MG63 (cell line): ENCODE results near the gene FZD1. TPM values are rescaled to one million over a fixed set of nuclear protein-coding genes. Genes with fewer than 3 reads are reported as not detected.

ENCODE experiments used
- DNase-seq: peaks from one replicate; pipeline ENCODE4 v3.0.0-alpha.2; 2020
- H3K27me3 ChIP-seq: fragments of 250-450 bp; sonication (Bioruptor Pico); 2 replicates; pipeline ENCODE4 v1.5.1; 2020; ENCODE audit warnings: mild to moderate bottlenecking, moderate library complexity
- H3K36me3 ChIP-seq: fragments of 250-450 bp; sonication (Bioruptor Pico); 2 replicates; pipeline ENCODE4 v1.5.1; 2020; ENCODE audit warnings: mild to moderate bottlenecking, moderate library complexity
- H3K4me3 ChIP-seq: fragments of 250-450 bp; sonication (Bioruptor Pico); 2 replicates; pipeline ENCODE4 v1.5.1; 2020; ENCODE audit warnings: mild to moderate bottlenecking, moderate library complexity
- H3K9me3 ChIP-seq: fragments of 250-450 bp; sonication (Bioruptor Pico); 2 replicates; pipeline ENCODE4 v1.5.1; 2020; ENCODE audit warnings: mild to moderate bottlenecking, moderate library complexity
- total RNA-seq: library from RNA; depleted of rRNA; stranded (reverse); fragments of >200 nt; shearing (Covaris generic); gene quantifications from 2 replicates; pipeline ENCODE4 v1.2.3, GENCODE V29; 2014; ENCODE audit warnings: low replicate concordance

The FZD1 gene
- total RNA-seq, 1 experiment from 2014 or later = 3.9 TPM

DNA sequence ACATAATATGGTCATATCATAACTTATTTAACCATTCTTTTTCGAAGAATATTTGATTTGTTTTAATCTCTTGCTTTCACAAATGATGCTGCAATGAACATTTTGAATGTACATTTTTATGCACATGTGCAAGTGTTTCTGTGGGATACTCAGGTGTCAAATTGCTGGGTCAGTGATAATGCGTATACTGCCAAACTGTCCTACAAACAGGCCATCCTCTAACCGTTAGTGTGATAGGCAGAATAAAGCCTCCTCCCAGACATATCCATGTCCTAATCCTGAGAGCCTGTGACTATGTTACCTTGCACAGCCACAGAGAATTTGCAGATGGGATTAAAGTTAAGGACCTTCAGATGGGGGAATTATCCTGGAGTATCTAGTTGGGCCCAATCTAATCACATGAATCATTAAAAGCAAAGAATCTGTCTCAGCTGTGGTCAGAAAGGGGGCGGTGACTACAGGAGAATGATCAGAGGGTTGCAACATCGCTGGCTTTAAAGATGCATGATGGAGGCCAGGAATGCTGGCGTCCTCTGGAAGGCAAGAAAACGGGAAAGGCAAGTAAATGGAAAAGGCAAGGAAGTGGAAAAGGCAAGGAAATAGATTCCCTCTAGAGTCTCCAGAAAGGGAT is 46.7 kb downstream of the FZD1 start:
- no peak for DNase-seq
- Histone ChIP-seq H3K4me3 (no peak overlapping the region), H3K9me3 (0 out of 2 replicates have a peak, but pooled peaks cover 2% of the 10 kb centered on the region), H3K27me3 (no peaks in the 10 kb centered on the region), H3K36me3 (no peaks in the 10 kb centered on the region)

- H3K4me3 ChIP-seq = no peak overlapping the region
- no peak for DNase-seq
- no peaks in the 10 kb centered on the region for H3K36me3 ChIP-seq
- H3K9me3 ChIP-seq = 0 out of 2 replicates have a peak, but pooled peaks cover 2% of the 10 kb centered on the region
- no peaks in the 10 kb centered on the region for H3K27me3 ChIP-seq
Observed at GRCh38 chr7:91311839-91312238, 47.6 kb downstream of the FZD1 start.

DNA sequence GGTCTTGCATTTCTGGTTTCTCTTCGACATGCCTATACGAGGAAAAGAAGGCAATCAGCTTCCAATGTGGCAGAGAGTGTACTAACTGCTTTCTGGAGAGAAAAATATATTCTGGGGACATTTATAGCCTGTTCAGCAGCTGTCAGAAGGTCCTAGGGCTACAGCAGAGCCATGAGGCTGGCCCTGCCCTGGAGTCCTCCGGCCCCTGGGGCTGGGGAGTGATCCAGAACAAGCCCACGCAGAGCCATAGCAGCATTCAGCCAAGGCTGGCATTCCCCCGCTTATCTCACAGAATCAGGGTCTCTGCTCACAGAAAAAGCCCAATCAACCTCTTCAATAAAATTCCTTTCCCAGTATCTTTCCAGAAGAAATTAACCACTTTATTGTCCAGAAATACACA is 48.9 kb downstream of the FZD1 start:
- no peak for DNase-seq
- no peaks in the 10 kb centered on the region for H3K27me3 ChIP-seq
- H3K36me3 ChIP-seq = no peaks in the 10 kb centered on the region
- H3K4me3 ChIP-seq = no peak overlapping the region
- H3K9me3 ChIP-seq = no peaks in the 10 kb centered on the region

GRCh38 chr7:91314591-91315323 is 50.5 kb downstream of the FZD1 start:
- no peaks in the 10 kb centered on the region for H3K27me3 ChIP-seq
- no peak for DNase-seq
- no peaks in the 10 kb centered on the region for H3K9me3 ChIP-seq
- no peak overlapping the region for H3K4me3 ChIP-seq
- no peaks in the 10 kb centered on the region for H3K36me3 ChIP-seq

- H3K36me3 ChIP-seq = no peaks in the 10 kb centered on the region
- H3K4me3 ChIP-seq = no peak overlapping the region
- no peak for DNase-seq
- no peaks in the 10 kb centered on the region for H3K27me3 ChIP-seq
- no peaks in the 10 kb centered on the region for H3K9me3 ChIP-seq
Observed at GRCh38 chr7:91316426-91316825, 52.2 kb downstream of the FZD1 start.

DNA sequence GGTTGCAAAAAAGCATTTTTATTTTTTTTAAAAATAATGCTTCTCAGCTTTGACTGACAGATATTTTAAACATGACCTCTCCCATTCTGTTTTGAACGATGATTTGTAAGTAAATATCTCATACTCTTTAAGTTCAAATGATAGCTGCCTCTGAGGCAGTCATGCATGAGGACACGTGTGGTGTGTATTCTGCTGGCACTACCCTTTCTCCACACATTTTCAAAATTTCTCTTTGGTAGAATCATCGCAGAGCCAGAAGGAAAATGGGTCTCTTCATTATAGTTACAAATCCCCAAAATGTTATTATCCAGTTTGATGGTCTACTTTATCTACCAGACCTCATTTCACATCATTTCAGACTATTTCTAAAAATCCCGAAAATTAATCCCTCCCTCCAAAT is 55.1 kb downstream of the FZD1 start:
- no peak overlapping the region for H3K4me3 ChIP-seq
- H3K27me3 ChIP-seq = no peaks in the 10 kb centered on the region
- H3K9me3 ChIP-seq = no peaks in the 10 kb centered on the region
- no peak for DNase-seq
- no peaks in the 10 kb centered on the region for H3K36me3 ChIP-seq

DNA sequence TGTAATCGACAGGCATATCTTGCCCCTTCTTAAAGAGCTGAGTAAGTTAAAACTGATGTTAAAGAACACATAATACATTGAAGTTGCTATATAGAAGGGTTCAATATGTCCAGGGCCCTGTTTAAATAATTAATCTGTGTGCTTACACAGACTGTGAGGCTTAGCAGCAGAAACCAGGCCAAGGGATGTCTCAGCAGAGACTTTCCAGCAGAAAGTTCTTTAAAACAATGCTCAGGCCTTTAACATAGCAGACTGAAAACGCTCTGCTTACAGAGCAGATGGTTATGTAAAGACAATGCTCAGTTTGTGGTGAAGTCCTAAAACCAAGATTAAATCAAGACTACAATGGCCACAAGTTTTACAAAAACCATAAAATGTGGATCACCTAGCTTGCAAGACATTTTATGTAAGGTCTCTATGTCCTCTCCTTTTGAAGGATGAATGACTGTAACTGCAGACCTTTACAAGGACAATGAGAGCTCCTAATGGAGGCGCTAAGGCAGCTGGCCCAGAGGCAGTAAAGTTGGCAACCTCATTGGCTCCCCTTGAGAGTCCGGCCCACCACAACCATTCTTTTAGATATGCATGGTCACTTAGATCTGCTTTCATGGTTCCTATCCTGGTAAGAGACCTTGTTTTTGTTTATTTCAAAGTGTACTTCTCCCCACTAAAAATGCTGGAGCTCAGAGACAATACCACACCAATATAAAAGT is 56.3 kb downstream of the FZD1 start:
- Histone ChIP-seq H3K27me3 (no peaks in the 10 kb centered on the region), H3K4me3 (no peak overlapping the region), H3K36me3 (no peaks in the 10 kb centered on the region), H3K9me3 (no peaks in the 10 kb centered on the region)
- DNase-seq = no peak
